IMR-90 (cell line): ENCODE data around the gene HOXB9. TPM values are rescaled to one million over a fixed set of nuclear protein-coding genes. Genes with fewer than 3 reads are reported as not detected.
A peak's percentile ranks its signal among the peaks of the same experiment; 100 is the strongest.

ENCODE experiments used
- ATAC-seq: fragments of 200-7000 bp; cut with Tn5 transposase; 2 replicates; pipeline ENCODE4 v1.9.1; 2020; ENCODE audit warnings: low read depth, mild to moderate bottlenecking, moderate library complexity
- BruUV-seq: library from RNA; stranded (reverse); fragments of 400-500 nt; replicated peaks from 2 replicates; lab custom pipeline; 2021; lab: Mats Ljungman, UMichigan
- CTCF ChIA-PET: fragments of 300-600 bp; formaldehyde crosslinking; extraction: SDS; loops from one replicate; lab custom pipeline; 2021; ENCODE audit warnings: antibody characterized with exemption; lab: Yijun Ruan, JAX
- POLR2A ChIA-PET: fragments of 300-600 bp; sonication (Branson Sonifier 250); formaldehyde crosslinking; loops from one replicate; lab custom pipeline; 2022; ENCODE audit warnings: antibody characterized with exemption; ENCODE audit not compliant: unreplicated experiment; lab: Charles Lee
- DNase-seq: peaks from one replicate; pipeline ENCODE4 v3.0.0; 2013
- H2AFZ ChIP-seq: replicated peaks from 2 replicates; pipeline ENCODE3; 2013; ENCODE audit warnings: low read length, mild to moderate bottlenecking; ENCODE audit not compliant: poor library complexity
- H2AK5ac ChIP-seq: 2 replicates; pipeline ENCODE4 v1.6.1; 2013; ENCODE audit warnings: low read depth, low read length, inconsistent platforms
- H2AK9ac ChIP-seq: replicated peaks from 2 replicates; pipeline ENCODE3; 2013; ENCODE audit warnings: mild to moderate bottlenecking, low read depth, low read length, moderate library complexity; ENCODE audit not compliant: poor library complexity
- H2BK120ac ChIP-seq: 2 replicates; pipeline ENCODE4 v1.6.1; 2013; ENCODE audit warnings: low read depth, low read length, inconsistent platforms
- H2BK15ac ChIP-seq: 3 replicates; pipeline ENCODE4 v1.6.1; 2013; ENCODE audit warnings: low read depth, low read length, inconsistent platforms
- H2BK20ac ChIP-seq: 2 replicates; pipeline ENCODE4 v1.6.1; 2013; ENCODE audit warnings: low read depth, mild to moderate bottlenecking, inconsistent platforms, low read length, moderate library complexity
- H2BK5ac ChIP-seq: 2 replicates; pipeline ENCODE4 v1.6.1; 2013; ENCODE audit warnings: mild to moderate bottlenecking, low read depth, low read length, inconsistent platforms; ENCODE audit not compliant: poor library complexity, severe bottlenecking
- H3K14ac ChIP-seq: replicated peaks from 2 replicates; pipeline ENCODE4 v1.6.1; 2013; ENCODE audit warnings: low read depth, low read length, inconsistent platforms
- H3K18ac ChIP-seq: 2 replicates; pipeline ENCODE4 v1.6.1; 2013; ENCODE audit warnings: low read depth, low read length, control low read depth
- H3K23ac ChIP-seq: 2 replicates; pipeline ENCODE4 v1.6.1; 2013; ENCODE audit warnings: low read depth, low read length, inconsistent platforms
- H3K27ac ChIP-seq: 2 replicates; pipeline ENCODE4 v1.5.1; 2013; ENCODE audit warnings: mild to moderate bottlenecking, control low read depth, low read length; ENCODE audit not compliant: insufficient read depth
- H3K27me3 ChIP-seq: 2 replicates; pipeline ENCODE4 v1.6.1; 2013; ENCODE audit warnings: low read length; ENCODE audit not compliant: control insufficient read depth, insufficient read depth
- H3K36me3 ChIP-seq: 2 replicates; pipeline ENCODE4 v1.6.1; 2013; ENCODE audit warnings: low read length, mixed read lengths; ENCODE audit not compliant: control insufficient read depth, insufficient read depth
- H3K4ac ChIP-seq: 2 replicates; pipeline ENCODE4 v1.6.1; 2013; ENCODE audit warnings: low read depth, low read length, inconsistent platforms
- H3K4me1 ChIP-seq: 2 replicates; pipeline ENCODE4 v1.6.1; 2013; ENCODE audit warnings: low read length, mixed read lengths; ENCODE audit not compliant: control insufficient read depth, insufficient read depth
- H3K4me2 ChIP-seq: 2 replicates; pipeline ENCODE4 v1.6.1; 2013; ENCODE audit warnings: low read depth, mild to moderate bottlenecking, control low read depth, low read length, moderate library complexity
- H3K4me3 ChIP-seq: 2 replicates; pipeline ENCODE4 v1.5.1; 2013; ENCODE audit warnings: low read depth, mild to moderate bottlenecking, control low read depth, low read length, moderate library complexity; ENCODE audit not compliant: insufficient read depth
- H3K56ac ChIP-seq: 2 replicates; pipeline ENCODE4 v1.6.1; 2013; ENCODE audit warnings: low read length, inconsistent platforms; ENCODE audit not compliant: insufficient read depth; ENCODE audit errors: extremely low read depth
- H3K79me1 ChIP-seq, 2 experiments: 2 replicates each; pipeline ENCODE4 v1.6.1; 2013; ENCODE audit warnings: low read length in 2 of 2, inconsistent platforms in 1 of 2, low read depth in 1 of 2
- H3K9ac ChIP-seq: 2 replicates; pipeline ENCODE4 v1.6.1; 2013; ENCODE audit warnings: low read depth, low read length, control low read depth
- H3K9me1 ChIP-seq: 2 replicates; pipeline ENCODE4 v1.6.1; 2013; ENCODE audit warnings: low read length, inconsistent platforms; ENCODE audit not compliant: insufficient read depth
- H3K9me3 ChIP-seq: 2 replicates; pipeline ENCODE4 v1.6.1; 2013; ENCODE audit warnings: low read length; ENCODE audit not compliant: control insufficient read depth, insufficient read depth
- H4K20me1 ChIP-seq: 2 replicates; pipeline ENCODE4 v1.6.1; 2013; ENCODE audit warnings: low read length, inconsistent platforms; ENCODE audit not compliant: insufficient read depth
- H4K5ac ChIP-seq: 2 replicates; pipeline ENCODE4 v1.6.1; 2013; ENCODE audit warnings: mild to moderate bottlenecking, low read depth, low read length, control low read depth
- H4K8ac ChIP-seq, 2 experiments: 2 replicates each; pipeline ENCODE4 v1.6.1; 2013; ENCODE audit warnings: low read depth in 2 of 2, low read length in 2 of 2, control low read depth in 1 of 2, inconsistent platforms in 1 of 2
- H4K91ac ChIP-seq: 2 replicates; pipeline ENCODE4 v1.6.1; 2013; ENCODE audit warnings: low read depth, low read length, inconsistent platforms; ENCODE audit not compliant: insufficient read depth
- BHLHE40 ChIP-seq: fragments of 150-350 bp; IDR thresholded peaks from 2 replicates; pipeline ENCODE4 v1.6.1; 2016; ENCODE audit warnings: mild to moderate bottlenecking, low read depth, low read length
- CHD1 ChIP-seq: IDR thresholded peaks from 2 replicates; pipeline ENCODE4 v1.6.1; 2012; ENCODE audit warnings: low read depth, low read length, improper control_type of control experiment
- ELK1 ChIP-seq: fragments of 150-350 bp; IDR thresholded peaks from 2 replicates; pipeline ENCODE4 v1.6.1; 2016; ENCODE audit warnings: low read depth, mild to moderate bottlenecking, low read length, moderate library complexity, borderline replicate concordance
- FOS ChIP-seq: fragments of 150-350 bp; IDR thresholded peaks from 2 replicates; pipeline ENCODE4 v1.6.1; 2016; ENCODE audit warnings: low read depth, low read length
- MAFK ChIP-seq: IDR thresholded peaks from 2 replicates; pipeline ENCODE4 v1.6.1; 2012; ENCODE audit warnings: low read depth, low read length, improper control_type of control experiment
- MAZ ChIP-seq: IDR thresholded peaks from 2 replicates; pipeline ENCODE4 v1.6.1; 2012; ENCODE audit warnings: low read depth, mild to moderate bottlenecking, low read length, improper control_type of control experiment, moderate library complexity, borderline replicate concordance
- MXI1 ChIP-seq: IDR thresholded peaks from 2 replicates; pipeline ENCODE4 v1.6.1; 2012; ENCODE audit warnings: low read depth, mild to moderate bottlenecking, low read length, moderate library complexity, borderline replicate concordance
- POLR2A ChIP-seq: IDR thresholded peaks from 2 replicates; pipeline ENCODE4 v1.6.1; 2012; ENCODE audit warnings: mild to moderate bottlenecking, low read depth, low read length
- RAD21 ChIP-seq: IDR thresholded peaks from 2 replicates; pipeline ENCODE4 v1.6.1; 2012; ENCODE audit warnings: low read length, improper control_type of control experiment
- RCOR1 ChIP-seq: IDR thresholded peaks from 2 replicates; pipeline ENCODE4 v1.6.1; 2012; ENCODE audit warnings: mild to moderate bottlenecking, low read length, improper control_type of control experiment; ENCODE audit not compliant: insufficient replicate concordance
- SMC3 ChIP-seq: fragments of 150-350 bp; IDR thresholded peaks from 2 replicates; pipeline ENCODE4 v1.6.1; 2016; ENCODE audit warnings: low read depth, mild to moderate bottlenecking, antibody characterized with exemption, low read length, moderate library complexity
- WGBS, 2 experiments: methylation state at CpG; one replicate each; pipeline versions ENCODE4 v1.1.5 to v1.1.7; 2013; ENCODE audit warnings: missing lambda C conversion rate in 2 of 2; ENCODE audit not compliant: insufficient read length in 1 of 2; ENCODE audit errors: extremely low coverage in 2 of 2; 5-methylcytosine and 5-hydroxymethylcytosine counted together
- dilution Hi-C: fragments of 300-500 bp; cut with HindIII; formaldehyde crosslinking; loops from one replicate; pipeline ENCODE4 v1.14.3; 2018; ENCODE audit warnings: low sequenced_read_pairs; ENCODE audit not compliant: unreplicated experiment
- in situ Hi-C: fragments of 300-500 bp; cut with MboI; formaldehyde crosslinking; loops from 3 replicates; pipeline ENCODE4 v1.14.3; 2019; ENCODE audit warnings: low sequenced_read_pairs, inconsistent platforms, mixed read lengths
- intact Hi-C: fragments of 100-400 bp; cut with micrococcal nuclease; formaldehyde crosslinking; loops from 2 replicates; pipeline ENCODE4 v1.10.0; 2022
- polyA plus RNA-seq, 3 experiments: library from polyadenylated mRNA; depleted of rRNA; stranded (reverse); fragments of >200 nt; gene quantifications; 2 replicates each; pipeline ENCODE4 v1.2.3, GENCODE V29; 2012; ENCODE audit warnings: low replicate concordance in 1 of 3
- total RNA-seq: library from RNA; depleted of rRNA; stranded (reverse); fragments of >200 nt; gene quantifications from 2 replicates; pipeline ENCODE4 v1.2.3, GENCODE V29; 2012
- TF ChIP-seq, protein P1 (sequence below): fragments of 150-350 bp; IDR thresholded peaks from 2 replicates; pipeline ENCODE4 v1.6.1; 2017; ENCODE audit warnings: mild to moderate bottlenecking, antibody characterized with exemption, low read length, low read depth

Gene HOXB9
- total and polyA plus RNA-seq, 2 of the 4 experiments (the other 2 are of a cell fraction) = 0.05 TPM; not detected in 1

- TF ChIP-seq RAD21 = no peak
- no peak for TF ChIP-seq MAFK
These were observed 31.4 kb downstream of the HOXB9 start (continued) for GRCh38 chr17:48594538-48595277.

- H3K9me1 ChIP-seq = no peaks in the 10 kb centered on the region
- ChIA-PET CTCF (interaction anchor here (0.6 to 1.8 kb wide), 4 partner anchors 11 to 243 kb away, joined by 4 to 6 read pairs (median 5); no protein-coding TSS in a partner anchor), POLR2A (interaction anchor here (0.6 to 3.1 kb wide), 7 partner anchors 16 to 258 kb away, joined by 3 to 25 read pairs (median 5); no protein-coding TSS in a partner anchor)
- BruUV-seq = no TSS peak
- DNase-seq = peak; percentile 99
- H2AK5ac ChIP-seq = peak overlapping the region; percentile 63; the same call in 1 of the 2 replicates
- in situ Hi-C loops = loop anchor here (10.0 kb wide), 1 partner anchor 569 kb away; no protein-coding TSS in a partner anchor
- H3K4me1 ChIP-seq = peaks cover 12% of the 10 kb centered on the region
- peak overlapping the region; percentile 82 for H3K9ac ChIP-seq
- no peaks in the 10 kb centered on the region for H3K27me3 ChIP-seq
- H4K20me1 ChIP-seq = peaks cover 7% of the 10 kb centered on the region; the same call in 1 of the 2 replicates
- peak overlapping the region; percentile 91 for H3K4ac ChIP-seq
- peak overlapping the region; percentile 83 for H3K4me2 ChIP-seq
- H2BK120ac ChIP-seq = peak overlapping the region; percentile 79
- H3K9me3 ChIP-seq = no peaks in the 10 kb centered on the region
- peak overlapping the region; percentile 69 for H3K14ac ChIP-seq
- peak overlapping the region; percentile 38 for H2AK9ac ChIP-seq
- H4K8ac ChIP-seq = peak overlapping the region; percentile 81 to 90; a peak in 3 of 4 replicates
- peaks cover 7 to 9% of the 10 kb centered on the region in 2 experiments; a peak in 3 of 4 replicates for H3K79me1 ChIP-seq
- peak overlapping the region; percentile 91 for H3K4me3 ChIP-seq
- H2BK5ac ChIP-seq = peak overlapping the region; percentile 95
- peak overlapping the region; percentile 53 for H2BK20ac ChIP-seq
- H4K91ac ChIP-seq = peak overlapping the region; percentile 93
- H2AFZ ChIP-seq = peak overlapping the region; percentile 78
- H3K27ac ChIP-seq = peak overlapping the region; percentile 96
- intact Hi-C loops = loop anchor here (1.0 to 2.0 kb wide), 2 partner anchors 23 to 258 kb away; no protein-coding TSS in a partner anchor
- dilution Hi-C loops = no loop called here
- 1% methylated on average over 18 of the region's 37 CpGs; no CpG with 5 or more reads in 1 of the 2 experiments for WGBS, 2 experiments
- peak overlapping the region; percentile 98 for H3K23ac ChIP-seq
- peak; percentile 48 for ATAC-seq
- peak overlapping the region; percentile 100 for H3K56ac ChIP-seq
- H4K5ac ChIP-seq = peak overlapping the region; percentile 78
- 0 out of 3 replicates have a peak overlapping the region, but pooled peaks have one; percentile 22 for H2BK15ac ChIP-seq
- peak overlapping the region; percentile 58 for H3K18ac ChIP-seq
- H3K36me3 ChIP-seq = peaks cover 14% of the 10 kb centered on the region; the same call in 1 of the 2 replicates
- TF ChIP-seq POLR2A (peak; percentile 67), RCOR1 (no peak), RAD21 (peak; percentile 93), MXI1 (peak; percentile 55; the same call in 1 of the 2 replicates), SMC3 (peak; percentile 82), FOS (no peak), BHLHE40 (peak; percentile 57; the same call in 1 of the 2 replicates), MAZ (peak; percentile 80; the same call in 1 of the 2 replicates), CHD1 (0 out of 2 replicates have a peak, but pooled peaks have one; percentile 70), ELK1 (no peak)
- TF ChIP-seq, protein P1, sequence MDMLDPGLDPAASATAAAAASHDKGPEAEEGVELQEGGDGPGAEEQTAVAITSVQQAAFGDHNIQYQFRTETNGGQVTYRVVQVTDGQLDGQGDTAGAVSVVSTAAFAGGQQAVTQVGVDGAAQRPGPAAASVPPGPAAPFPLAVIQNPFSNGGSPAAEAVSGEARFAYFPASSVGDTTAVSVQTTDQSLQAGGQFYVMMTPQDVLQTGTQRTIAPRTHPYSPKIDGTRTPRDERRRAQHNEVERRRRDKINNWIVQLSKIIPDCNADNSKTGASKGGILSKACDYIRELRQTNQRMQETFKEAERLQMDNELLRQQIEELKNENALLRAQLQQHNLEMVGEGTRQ = peak; percentile 36; the same call in 1 of the 2 replicates
These were observed 32.2 kb downstream of the HOXB9 start for GRCh38 chr17:48593840-48594537.
